Right renal pelvis (tissue), 4 donors: ENCODE data around the gene RAPH1. TPM values are rescaled to one million over a fixed set of nuclear protein-coding genes. Genes with fewer than 3 reads are reported as not detected.
"Not testable (repeated sequence)": the region's sequence is repeated elsewhere in the genome, so short reads cannot be mapped to it uniquely, and the experiment has no call there.

Source experiments
- DNase-seq, 4 donors: peaks; one replicate each; pipeline ENCODE4 v3.0.0-alpha.2; 2013; ENCODE audit warnings: low read depth in 4 of 4, low spot score in 3 of 4, missing footprints in 1 of 4
- polyA plus RNA-seq, 4 donors: library from polyadenylated mRNA; unstranded; fragments of 120-200 nt; gene quantifications; one replicate each; pipeline ENCODE4 v1.2.1, GENCODE V29; 2013; ENCODE audit not compliant: insufficient read length in 4 of 4

The RAPH1 gene
- polyA plus RNA-seq, 4 donors: 14.4 to 22.0 (median 15.8) TPM

DNA sequence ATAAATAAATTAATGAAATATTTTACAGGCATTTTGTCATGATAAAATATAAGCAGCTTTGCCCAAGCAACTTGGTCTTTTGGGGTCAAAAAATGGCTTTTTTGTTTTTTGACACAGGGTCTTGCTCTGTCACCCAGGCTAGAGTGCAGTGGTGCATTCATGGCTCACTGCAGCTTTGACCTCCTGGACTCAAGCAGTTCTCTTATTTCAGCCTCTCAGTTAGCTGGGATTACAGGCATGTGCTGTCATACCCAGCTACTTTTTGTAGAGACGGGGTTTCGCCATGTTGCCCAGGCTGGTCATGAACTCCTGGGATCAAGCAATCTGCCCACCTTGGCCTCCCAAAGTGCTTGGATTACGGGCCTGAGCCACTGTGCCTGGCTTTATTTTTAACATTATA lies 155.9 kb downstream of the RAPH1 start:
- peak in 2 of 4 donors; percentile 15 to 16 for DNase-seq

DNA sequence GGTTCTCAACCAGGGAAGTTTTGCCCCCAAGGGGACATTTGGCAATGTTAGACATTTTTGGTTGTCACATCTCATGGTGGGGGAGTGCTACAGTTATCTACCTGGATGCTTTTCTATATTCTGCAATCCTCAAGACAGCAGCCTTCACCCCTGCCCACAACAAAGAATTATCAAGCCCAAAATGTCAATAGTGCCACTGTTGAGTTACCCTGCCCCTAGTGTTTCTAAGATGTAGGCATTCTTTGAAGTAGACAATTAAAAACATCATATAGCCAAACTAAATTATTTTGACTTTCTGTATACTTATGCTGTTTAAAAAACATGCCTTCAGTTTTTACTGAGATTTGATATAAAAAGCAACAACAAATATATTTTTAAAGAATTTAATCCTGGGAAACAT lies 158.9 kb downstream of the RAPH1 start:
- no peak for DNase-seq

DNA sequence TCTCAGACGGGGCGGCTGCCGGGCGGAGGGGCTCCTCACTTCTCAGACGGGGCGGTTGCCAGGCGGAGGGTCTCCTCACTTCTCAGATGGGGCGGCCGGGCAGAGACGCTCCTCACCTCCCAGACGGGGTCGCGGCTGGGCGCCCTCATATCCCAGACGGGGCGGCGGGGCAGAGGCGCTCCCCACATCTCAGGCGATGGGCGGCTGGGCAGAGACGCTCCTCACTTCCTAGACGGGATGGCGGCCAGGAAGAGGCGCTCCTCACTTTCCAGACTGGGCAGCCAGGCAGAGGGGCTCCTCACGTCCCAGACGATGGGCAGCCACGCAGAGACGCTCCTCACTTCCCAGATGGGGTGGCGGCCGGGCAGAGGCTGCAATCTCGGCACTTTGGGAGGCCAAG lies 162.4 kb downstream of the RAPH1 start:
- DNase-seq: not testable (repeated sequence)

DNA sequence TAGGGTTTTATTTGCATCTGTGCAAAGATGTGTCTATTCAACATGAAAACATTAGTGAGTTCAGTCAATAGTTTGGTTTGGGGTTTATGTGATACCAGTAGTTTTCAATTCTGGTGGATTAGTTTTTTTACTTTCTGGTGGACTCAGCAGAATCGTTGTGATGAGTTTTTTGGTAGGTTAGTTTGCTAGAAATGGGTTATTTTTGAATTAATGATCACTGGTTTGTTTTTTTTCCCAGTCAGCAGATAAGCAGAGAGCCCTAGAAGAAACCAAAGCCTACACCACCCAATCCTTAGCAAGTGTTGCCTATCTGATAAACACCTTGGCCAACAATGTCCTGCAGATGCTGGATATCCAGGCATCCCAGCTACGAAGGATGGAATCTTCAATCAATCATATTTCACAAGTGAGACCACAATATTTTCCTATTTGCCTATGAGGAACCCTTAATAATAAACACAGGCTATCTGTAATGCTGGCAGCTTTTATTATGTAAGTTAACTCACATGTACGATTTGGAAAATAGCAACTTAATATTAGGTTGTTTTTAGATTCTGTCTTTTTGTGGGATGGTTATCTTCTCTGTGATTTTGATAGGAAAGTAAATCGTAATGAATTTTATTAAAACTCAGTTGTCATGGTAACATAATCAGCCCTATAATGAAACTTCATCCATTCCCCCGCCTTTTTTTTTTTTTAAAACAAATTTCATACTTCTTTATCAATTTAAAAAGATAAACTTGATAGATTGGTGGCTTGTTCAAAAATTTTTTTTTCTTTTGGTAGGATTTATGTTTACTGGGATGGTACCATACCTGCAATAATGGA lies 168.2 kb downstream of the RAPH1 start:
- DNase-seq: no peak

DNA sequence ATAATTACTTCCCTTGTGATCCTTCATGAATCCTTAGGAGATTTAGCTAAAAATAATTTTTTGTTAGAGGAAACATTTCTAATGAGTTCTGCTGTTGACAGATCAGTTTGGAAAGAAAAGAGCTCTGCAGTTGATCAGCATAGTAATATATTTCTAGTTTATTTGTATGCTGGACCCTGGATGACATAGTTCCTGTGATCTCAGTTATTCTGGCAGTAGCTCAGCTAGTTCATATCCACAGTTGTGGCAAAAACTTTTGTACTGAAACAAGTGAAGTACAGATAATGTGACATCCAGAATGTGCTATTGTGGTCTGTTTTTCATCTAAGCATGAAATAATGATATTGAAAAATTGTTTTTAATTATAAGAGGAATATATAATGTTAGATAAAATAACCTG lies 173.2 kb downstream of the RAPH1 start:
- DNase-seq: no peak

DNA sequence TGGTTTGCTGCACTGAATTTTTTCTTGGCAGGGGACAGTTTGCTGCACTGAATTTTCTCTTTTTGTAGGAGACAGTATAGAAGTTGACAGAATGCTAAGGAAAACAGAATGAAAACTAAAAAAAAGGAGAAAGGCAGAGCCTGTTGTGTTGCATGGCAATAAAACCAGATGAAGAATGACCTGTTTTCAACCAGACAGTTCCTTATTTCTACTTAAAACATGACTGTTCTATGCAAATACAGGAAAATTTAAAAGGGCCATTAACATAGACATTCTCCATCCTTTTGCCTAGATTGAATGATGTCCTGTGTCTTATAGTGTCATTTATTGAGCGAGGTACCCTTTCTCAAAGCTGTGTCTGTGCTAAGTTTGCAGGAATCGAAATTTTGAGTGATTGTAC lies 173.6 kb downstream of the RAPH1 start:
- DNase-seq: no peak

DNA sequence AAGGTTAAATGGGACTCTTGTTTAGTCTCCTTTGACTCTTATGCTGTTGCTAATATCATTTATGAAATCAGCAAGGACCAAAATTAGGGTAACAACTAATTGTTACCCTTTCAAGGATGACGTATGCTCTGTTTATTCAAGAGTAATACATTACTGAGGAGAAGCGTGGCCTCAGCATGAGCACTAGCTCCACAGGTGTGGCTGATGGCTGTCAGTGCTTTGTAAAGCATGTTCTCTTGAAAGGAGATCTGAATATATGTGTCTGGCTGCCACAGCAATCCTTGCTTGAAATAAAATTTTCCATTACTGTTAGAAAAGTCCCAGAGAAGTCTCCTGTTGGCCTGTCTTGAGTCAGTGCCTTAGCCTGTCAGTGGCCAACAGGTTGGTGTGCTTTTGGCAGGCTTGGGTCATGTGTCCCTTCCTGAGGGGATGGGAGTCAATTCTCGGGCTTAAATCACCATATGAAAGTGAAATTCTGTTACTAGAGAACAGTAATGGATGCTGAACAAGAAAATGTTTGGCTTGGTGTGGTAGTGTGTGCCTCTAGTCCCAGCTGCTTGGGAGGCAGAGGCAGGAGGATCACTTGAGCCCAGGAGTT lies 174.2 kb downstream of the RAPH1 start:
- DNase-seq: no peak

DNA sequence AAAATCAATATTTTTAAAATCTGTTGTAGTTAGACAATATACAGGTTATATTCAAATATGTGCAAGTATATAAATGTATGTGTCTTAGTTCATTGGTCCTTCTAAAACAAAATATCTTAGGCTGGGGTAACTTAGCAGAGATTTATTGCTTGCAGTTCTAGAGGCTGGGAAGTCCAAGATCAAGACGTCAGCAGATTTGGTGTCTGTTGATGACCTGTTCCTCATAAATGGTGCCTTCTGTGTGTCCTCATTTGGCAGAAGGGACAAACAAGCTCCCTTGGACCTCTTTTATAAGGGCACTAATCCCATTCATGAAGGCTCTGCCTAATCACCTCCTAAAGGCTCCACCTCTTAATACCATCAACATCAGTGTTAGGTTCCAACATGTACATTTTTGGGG lies 175.7 kb downstream of the RAPH1 start:
- DNase-seq: no peak

DNA sequence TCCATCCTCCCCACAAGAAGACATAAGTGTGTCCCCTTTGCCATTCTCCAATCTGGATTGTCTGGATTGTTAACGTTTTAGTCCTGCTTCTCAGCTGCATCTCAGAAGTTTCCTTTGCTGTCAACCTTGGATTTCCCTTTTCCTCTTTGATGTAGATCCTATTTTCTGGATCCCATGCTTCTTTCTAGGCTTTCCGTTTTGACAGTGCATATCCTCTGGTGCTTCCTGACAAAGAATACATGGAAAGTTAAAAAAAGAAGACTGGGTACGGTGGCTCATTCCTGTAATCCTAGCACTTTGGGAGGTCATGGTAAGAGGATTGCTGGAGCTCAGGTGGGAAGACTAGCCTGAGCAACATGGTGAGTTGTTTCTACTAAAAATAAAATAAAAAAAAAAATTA lies 180.1 kb downstream of the RAPH1 start:
- DNase-seq: no peak

DNA sequence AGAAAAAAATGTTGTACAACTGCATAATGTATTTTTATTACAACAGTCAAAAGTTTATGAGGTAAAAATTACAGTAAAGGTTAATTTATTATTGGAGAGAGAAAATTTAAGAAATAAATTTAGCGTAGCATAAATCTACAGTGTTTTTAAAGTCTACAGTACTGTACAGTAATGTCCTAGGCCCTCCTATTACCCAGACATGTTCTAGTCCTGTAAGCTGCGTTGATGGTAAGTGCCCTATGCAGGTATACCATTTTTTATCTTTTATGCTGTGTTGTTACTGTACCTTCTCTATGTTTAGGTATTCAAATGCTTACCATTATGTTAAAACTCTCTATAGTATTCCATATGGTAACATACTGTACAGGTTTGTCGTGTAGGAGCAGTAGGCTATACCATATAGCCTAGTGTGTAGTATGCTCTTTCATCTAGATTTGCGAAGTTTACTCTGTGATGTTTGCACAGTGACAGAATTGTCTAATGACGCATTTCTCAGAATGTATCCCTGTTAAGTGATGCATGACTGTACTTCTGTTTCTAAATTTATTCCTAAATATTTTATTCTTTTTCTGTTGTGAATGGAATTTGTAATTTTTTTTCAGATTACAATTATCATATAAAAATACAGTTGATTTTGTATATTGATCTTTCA lies 182.4 kb downstream of the RAPH1 start:
- DNase-seq: no peak

DNA sequence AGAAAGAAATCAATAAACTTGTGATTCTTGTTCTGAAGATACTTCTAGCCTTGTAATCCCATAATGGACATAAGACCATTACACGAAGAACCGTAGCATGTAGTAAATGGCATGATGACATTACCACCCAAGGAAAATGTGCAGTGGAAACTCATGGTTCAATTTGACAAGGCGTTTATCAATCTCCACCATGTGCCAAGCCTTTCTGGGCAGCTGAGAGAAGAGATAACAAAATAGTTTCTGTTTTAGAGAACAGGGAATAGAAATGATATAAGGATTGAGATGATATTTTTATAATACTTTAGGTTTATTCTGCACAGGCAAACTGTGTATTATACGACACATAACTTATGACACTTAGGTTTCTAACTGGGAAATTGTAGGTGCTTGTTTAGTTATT lies 187.7 kb downstream of the RAPH1 start:
- DNase-seq: no peak

DNA sequence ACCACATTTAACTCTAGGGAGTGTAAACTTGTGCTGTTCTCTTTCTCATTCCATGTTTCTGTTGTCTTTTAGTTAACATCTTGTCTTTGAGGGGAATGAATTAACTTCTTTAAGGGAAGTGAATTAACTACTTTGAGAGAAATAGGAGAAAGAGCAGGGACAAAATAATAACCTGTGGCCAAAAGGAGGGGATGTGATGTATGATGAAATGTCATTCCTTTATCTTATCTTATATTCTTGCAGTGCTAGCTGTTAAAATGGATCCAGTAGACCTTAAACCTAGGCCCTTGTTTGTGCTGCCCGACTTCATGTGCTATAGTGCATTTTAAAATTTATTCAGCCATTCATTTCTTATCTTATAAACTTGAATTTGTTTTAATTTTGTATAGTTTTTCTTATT lies 188.5 kb downstream of the RAPH1 start:
- no peak for DNase-seq

DNA sequence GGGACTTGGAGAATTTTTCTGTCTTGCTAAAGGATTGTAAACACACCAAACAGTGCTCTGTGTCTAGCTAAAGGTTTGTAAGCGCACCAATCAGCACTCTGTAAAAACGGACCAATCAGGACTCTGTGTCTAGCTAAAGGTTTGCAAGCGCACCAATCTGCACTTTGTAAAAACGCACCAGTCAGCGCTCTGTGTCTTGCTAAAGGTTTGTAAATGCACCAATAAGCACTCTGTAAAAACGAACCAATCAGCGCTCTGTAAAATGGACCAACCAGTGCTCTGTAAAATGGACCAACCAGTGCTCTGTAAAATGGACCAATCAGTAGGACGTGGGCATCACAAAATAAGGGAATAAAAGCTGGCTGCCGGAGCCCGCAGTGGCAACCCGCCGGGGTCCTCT lies 190.4 kb downstream of the RAPH1 start:
- no peak for DNase-seq

Other genes starting within 250 kb of the RAPH1 start
- 100 to 1,000 TPM in 1 of 4 donors, 10 to 100 TPM in 3; 85.6 to 101 (median 95.5) TPM for gene ABI2, start 206.9 kb downstream of the RAPH1 start, polyA plus RNA-seq
- 1 to 10 TPM; 1.3 to 2.3 (median 2.0) TPM for gene CD28, start 171.3 kb upstream of the RAPH1 start, polyA plus RNA-seq